WI38 (cell line): ENCODE results near the gene PRSS56.

ENCODE experiments used
- H3K4me3 ChIP-seq: 2 replicates; pipeline ENCODE4 v1.5.1; 2011; ENCODE audit warnings: low read depth, mild to moderate bottlenecking, control low read depth, low read length
- TF ChIP-seq, protein P1 (sequence below): IDR thresholded peaks from 2 replicates; pipeline ENCODE4 v1.5.1; 2012; ENCODE audit warnings: low read depth, mild to moderate bottlenecking, control low read depth, low read length

Gene PRSS56

DNA sequence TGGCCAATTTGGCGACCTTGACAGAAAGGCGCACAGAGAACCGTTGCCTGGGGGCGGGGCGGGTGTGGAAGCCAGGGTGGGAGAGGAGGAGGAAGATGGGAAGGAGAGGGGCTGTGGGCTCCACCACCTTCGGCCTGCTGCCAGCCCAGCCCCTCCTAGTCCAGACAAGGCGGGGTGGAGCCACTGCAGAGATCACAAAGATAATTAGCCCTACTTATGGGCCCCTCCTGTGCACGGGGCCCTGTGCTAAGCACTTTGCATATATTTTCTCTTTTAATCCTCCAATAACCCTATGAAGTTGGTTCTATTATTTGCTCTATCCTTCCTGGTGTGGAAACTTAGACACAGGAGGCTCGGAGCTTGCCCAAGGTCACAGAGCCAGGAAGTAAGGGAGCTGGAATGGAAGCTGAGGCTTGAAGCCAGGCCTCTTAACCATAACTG is 18.8 kb upstream of the PRSS56 start:
- no peak overlapping the region for H3K4me3 ChIP-seq
- TF ChIP-seq, protein P1, sequence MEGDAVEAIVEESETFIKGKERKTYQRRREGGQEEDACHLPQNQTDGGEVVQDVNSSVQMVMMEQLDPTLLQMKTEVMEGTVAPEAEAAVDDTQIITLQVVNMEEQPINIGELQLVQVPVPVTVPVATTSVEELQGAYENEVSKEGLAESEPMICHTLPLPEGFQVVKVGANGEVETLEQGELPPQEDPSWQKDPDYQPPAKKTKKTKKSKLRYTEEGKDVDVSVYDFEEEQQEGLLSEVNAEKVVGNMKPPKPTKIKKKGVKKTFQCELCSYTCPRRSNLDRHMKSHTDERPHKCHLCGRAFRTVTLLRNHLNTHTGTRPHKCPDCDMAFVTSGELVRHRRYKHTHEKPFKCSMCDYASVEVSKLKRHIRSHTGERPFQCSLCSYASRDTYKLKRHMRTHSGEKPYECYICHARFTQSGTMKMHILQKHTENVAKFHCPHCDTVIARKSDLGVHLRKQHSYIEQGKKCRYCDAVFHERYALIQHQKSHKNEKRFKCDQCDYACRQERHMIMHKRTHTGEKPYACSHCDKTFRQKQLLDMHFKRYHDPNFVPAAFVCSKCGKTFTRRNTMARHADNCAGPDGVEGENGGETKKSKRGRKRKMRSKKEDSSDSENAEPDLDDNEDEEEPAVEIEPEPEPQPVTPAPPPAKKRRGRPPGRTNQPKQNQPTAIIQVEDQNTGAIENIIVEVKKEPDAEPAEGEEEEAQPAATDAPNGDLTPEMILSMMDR: no peak

DNA sequence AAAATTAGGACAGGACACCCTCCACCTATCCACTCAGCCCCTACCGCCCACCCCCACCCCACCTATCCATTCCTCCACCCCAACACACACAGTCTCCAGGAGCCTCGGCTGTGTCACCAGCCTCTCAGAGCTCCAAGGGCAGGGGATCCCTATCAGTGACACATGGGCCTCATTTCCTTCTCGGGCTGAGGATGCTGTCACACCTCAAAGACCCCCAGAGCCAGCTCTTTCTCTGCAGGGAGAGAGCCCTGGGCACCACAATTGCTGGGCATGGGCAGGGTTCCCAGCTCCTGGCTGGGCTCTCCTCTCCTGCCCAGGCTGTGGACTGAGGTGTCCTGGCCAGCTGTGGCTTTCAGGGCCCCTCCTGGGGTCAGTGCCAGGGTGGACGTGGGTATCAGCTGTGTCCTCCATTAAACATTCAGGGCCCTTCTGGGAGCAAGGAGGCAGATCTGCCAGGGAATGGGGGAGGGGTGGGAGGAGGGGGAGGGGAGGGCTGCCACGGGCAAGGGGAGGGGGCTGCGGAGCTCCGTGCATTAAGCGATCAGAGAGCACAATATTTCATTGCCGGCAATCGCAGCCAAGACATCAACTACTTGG is 18.3 kb upstream of the PRSS56 start:
- TF ChIP-seq, protein P1: no peak
- no peak overlapping the region for H3K4me3 ChIP-seq

DNA sequence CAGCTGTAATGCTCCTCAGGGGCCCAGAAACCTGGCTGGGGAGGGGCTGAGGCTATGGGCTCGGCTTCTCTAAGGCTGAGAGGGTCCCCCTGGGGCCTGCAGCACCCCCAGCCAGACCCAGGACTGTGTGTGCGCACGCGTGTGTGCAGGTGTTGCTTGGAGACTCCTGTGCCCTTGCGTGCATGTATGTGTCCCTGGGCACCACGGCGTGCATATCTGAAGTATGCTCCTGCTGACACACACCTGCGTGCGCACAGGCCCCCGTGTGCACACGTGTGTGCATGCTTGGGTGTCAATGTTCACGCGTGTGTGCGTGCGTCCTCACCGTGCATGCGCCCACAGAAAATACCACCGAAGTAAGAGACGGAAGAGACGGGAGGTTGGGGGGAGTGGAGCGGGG is 17.7 kb upstream of the PRSS56 start:
- TF ChIP-seq, protein P1: no peak
- no peak overlapping the region for H3K4me3 ChIP-seq

DNA sequence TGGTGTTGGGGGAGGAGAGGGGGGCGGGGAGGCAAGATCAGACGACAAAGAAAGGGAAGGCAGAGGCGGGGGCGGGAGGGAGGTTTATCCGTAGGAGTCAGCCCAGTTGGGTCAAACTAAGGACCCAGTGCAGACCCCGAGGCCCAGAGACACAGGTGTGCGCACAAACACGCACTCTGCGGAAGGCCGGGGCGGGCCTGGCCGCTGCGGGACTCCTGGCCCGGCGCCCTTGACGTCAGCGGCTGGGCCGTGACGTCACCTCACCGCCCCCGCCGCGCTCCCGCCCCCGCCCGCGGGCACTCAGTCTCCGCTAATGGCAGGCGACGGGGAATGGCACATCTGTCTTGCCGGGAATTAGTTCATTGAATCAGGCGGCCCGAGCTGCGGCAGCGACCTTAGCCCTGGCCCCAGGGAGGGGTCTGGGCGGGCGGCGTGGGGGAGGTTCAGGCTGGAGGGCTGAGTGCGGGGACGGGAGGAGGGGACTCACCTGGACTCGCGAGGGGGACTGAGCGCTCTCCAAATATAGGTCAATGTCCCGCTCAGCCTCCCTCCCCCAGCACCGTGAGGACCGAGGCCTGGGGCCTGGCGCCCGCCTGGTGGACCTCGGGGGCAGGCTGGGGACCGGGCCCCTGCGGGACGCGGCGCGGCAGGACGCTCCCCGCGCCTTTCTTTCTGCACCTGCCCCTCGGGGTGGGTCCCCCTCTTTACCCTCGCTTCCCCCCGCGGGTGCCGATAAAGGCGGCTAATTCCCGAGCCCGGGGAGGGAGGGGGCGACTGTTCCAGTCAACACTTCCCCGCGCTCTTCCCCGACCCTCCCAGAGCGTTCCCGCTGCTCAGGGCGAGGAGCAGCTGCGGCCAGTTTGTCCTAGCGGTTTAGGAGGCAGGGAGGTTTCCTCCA is 17.0 kb upstream of the PRSS56 start:
- TF ChIP-seq, protein P1: no peak
- no peak overlapping the region for H3K4me3 ChIP-seq

DNA sequence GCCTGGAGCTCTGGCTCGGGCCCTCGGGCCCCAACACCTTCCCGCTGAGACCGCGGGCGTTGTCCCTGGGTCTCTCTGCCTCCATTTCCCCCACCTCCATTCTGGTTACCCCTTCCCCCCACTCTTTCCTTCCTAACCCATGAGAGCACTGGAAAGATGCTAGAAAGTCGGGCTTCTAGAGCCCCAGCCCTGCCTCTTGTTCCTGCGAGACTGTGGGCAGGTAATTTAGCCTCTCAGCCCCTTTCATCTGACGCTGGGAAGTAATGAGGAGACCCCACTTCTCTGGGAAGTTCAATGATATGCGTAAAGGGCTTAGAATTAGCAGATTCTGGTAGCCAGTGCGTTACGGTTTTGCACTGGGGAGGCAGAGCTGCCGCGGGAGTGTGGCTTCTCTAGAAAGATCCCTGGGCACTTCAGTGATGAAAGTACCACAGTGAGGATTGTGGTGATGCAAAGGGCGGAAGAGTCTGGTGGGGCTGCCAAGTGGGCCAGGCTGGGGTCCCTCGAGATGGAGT is 16.3 kb upstream of the PRSS56 start:
- H3K4me3 ChIP-seq: no peak overlapping the region
- TF ChIP-seq, protein P1: no peak

DNA sequence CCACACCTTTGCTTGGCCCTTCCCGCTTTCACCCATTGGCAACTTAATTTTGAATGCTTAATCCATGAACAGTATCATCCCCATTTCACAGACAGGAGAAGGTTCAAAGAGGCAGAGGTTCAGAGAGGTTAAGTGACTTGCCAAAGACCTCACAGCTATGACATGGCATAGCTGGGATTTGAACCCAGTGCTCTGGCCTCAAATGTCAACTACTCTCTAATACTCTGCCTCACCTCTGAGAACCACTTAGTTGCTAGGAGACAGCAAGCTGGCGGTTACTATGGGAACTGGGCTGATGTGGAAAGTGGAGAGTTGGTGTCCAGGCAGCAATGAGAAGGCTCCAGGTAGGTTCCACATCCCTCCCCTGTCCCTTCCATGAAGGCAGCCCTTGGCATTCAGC is 15.8 kb upstream of the PRSS56 start:
- H3K4me3 ChIP-seq: no peak overlapping the region
- TF ChIP-seq, protein P1: no peak

DNA sequence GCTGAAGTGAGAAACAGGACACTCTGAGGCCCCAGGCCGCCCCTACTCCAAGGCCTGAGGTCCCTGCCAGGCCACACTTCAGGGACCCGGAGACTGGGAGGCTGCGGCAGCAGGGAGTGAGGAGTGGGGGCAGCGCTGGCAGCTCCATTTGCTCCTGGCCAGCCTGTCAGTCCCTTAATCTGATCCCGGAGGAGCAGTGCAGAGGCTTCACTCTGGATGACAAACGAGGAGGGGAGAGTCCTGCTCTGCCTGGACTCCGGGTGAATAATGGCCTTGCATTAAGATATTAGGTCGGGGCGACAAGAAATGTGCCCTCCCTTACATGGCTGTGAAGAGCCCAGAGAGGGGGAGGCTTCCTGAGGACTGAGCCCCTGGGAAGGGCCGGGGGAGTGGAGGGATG is 14.3 kb upstream of the PRSS56 start:
- H3K4me3 ChIP-seq: no peak overlapping the region
- TF ChIP-seq, protein P1: no peak
